Hypothalamus (tissue), 51 donors: Measurements from ENCODE around the gene KRTAP9-4.
"Not testable (repeated sequence)": the region's sequence is repeated elsewhere in the genome, so short reads cannot be mapped to it uniquely, and the experiment has no call there.

Experiments used
- DNase-seq, 51 donors: peaks; one replicate each; lab custom pipeline; 2025; lab: John Stamatoyannopoulos, UW

KRTAP9-4 gene

DNA sequence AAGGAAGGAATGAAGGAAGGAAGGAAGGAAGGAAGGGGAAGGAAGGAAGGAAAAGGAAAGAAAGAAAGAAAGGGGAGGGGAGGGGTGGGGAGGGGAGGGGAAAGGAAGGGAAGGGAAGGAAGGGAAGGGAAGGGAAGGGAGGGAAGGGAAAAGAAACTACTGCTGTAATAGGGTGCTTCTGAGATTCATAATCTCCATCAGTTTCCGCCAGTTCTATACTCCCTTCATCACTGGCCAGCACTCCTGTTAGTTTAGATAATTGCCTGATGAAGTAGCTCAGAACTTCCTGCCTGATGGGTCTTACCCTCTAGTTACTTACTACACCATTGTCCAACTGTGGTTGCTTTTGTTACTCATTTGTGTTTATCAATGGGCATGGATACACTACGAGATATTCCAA, 13.7 kb downstream of the KRTAP9-4 start:
- DNase-seq: no peak

DNA sequence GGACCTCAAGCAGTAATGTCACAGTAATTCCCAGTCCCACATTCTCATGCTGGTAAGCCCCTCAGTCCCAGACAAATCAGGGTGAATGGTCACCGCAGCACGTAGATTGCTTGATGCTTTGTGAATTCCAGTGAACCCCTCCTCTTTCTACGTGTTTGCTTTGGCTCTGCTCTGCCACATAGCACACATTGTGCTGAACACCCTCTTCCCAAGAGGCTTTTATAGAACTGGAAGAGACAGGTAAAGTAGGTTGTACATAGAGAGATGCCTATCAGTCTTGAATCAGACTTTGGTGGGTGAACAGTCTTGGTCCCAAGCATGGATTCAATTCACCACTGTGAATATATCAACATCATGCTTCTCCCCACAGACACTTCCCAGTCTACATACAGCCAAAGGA, 15.1 kb downstream of the KRTAP9-4 start:
- DNase-seq: no peak

DNA sequence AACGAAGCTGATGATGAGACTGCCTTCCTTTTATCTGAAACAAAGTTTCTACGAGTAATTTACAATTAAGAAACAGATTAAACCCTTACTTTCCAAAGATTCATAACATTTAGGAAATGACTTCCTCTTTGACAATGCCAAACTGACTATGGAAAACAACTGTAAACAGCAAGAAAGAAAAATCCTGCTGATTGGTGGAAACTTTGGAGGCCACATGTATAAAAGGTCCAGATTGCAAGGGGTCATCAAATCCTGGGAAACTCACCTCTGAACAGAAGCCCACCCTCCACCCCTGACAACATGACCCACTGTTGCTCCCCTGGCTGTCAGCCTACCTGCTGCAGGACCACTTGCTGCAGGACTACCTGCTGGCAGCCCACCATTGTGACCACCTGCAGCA, 15.6 kb downstream of the KRTAP9-4 start, which contains the start of gene KRTAP9-6:
TSS of gene KRTAP9-6 (plus strand) at position 301 of the 400 bp plus-strand sequence. CDS start at position 301, 0 bp downstream.
- DNase-seq: no peak

DNA sequence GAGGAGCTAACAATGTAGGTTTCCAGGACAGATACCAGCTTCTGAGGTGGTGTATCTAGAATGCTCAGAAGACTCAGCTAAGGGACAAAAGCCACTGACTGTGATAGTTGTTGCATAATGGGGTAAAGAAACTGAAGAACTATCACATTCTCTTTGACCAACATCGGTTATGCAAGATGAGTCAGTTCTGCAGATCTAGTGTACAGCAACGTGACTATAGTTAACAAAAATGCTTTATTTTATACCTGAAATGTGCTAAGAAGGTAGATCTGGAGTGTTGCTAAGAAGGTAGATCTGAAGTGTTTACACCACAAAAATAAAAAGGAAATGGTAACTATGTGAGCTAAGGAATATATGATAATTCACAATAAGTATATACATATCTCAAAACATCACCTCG, 18.2 kb downstream of the KRTAP9-4 start:
- no peak for DNase-seq

GRCh38 chr17:41271323-41271722, 21.8 kb downstream of the KRTAP9-4 start:
- not testable (repeated sequence) for DNase-seq

DNA sequence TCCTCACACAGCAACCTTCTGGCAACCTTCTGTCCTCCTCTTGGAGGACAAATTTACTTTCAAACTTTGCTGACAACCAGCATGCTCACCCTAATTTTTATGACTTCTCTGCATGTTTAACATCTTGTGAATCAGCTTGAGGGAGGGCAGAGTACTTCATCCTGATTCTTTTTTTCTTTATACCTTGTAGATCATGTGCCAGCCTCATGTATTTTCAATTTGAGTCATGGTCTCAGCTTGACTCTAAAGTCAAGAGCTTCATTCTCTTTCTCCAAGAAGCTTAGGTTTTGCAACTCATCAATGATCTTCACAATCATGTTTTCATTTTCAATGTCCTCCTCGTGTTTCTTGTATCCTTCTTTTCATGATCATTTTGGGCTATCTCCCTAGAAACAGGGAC, 22.4 kb downstream of the KRTAP9-4 start:
- DNase-seq: no peak

GRCh38 chr17:41275648-41276190, 26.2 kb downstream of the KRTAP9-4 start, which contains the start of gene KRTAP9-7:
KRTAP9-7 (plus strand) TSS chr17:41275698; CDS start chr17:41275698, 0 bp downstream.
- not testable (repeated sequence) for DNase-seq

GRCh38 chr17:41278176-41278955, 28.9 kb downstream of the KRTAP9-4 start:
- DNase-seq: no peak

DNA sequence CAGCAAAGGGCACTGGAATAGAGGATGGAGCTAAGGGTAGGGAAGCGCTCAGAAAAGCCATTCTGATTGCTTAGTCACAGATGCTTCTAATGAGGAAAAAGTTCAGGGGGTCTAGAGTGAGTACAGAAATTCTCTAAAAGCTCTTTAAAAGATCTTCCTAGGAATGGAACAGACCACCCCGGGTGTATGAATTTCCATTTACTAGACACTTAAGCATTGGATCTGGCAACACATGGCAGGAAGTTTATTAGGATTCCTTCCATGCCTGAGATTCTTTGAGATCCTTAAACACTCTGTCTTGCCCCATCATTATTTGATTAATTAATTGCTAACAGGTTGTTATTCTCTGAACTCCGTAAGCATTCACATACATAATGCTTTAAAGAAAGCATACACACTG, 34.6 kb downstream of the KRTAP9-4 start:
- DNase-seq: no peak

DNA sequence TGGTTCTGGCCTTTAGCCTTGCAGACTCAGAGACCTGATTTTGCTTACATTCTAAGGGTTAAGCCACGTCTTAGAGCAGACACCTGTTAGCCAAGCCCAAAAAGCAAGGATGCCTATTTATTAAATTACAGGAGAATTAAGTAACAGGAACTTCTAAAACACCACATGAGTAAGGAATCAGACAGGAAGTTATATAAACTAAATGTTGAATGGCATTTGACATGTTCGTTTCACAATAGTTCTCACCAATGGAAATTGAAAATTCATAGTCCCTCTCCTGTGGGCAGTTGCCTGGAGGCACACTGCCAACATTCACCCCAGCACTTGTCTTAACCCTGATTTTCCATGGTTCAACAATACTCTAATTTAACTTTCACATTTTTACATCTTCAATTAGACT, 35.1 kb downstream of the KRTAP9-4 start:
- no peak for DNase-seq

DNA sequence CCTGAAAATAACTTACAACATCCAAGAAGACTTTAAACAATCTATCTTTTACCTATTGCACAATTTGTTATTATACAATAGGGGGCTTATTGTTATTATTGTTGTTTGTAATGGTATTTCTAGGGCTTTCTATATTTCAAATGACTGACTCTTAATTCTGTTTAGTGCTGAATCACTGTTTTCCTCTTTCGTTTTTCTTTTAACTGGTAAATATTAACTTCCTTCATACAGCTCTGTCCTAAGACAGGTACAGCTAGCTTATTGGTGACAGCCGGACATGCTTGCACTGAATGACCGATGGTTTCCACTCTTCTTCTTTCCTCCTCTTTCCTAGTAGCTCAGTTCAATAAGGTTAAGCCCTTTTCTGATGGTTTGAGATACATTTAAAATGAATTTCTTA, 37.6 kb downstream of the KRTAP9-4 start:
- DNase-seq: no peak

GRCh38 chr17:41294016-41294415, 44.5 kb downstream of the KRTAP9-4 start:
- DNase-seq: no peak

DNA sequence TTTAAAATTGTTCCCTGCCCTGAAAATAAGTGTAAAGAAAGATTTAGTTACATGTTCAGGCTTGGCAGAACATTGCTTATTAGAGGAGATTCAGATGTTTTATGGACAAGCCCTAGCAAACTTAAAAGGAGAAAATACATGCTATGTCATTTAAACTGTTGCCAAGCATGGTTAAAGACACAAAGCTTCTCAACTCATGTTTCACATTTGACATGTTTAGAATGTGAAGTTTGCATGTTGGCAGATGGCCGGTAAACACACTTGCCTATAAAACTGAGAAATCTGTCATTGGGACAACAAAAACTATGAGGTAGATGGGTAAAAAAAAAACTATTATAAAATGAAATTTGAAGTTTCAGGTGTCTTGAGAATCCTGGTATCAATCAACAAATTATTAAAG, 47.4 kb downstream of the KRTAP9-4 start:
- DNase-seq: no peak

GRCh38 chr17:41298458-41299135, 49.1 kb downstream of the KRTAP9-4 start:
- no peak for DNase-seq
